Brain microvascular endothelial cell (primary cell): Measurements from ENCODE around the gene PTPRQ.

Experiments
- DNase-seq: peaks from one replicate; pipeline ENCODE4 v3.0.0-alpha.2; 2020
- H3K27ac ChIP-seq: fragments of 250-450 bp; sonication (Bioruptor Pico); 2 replicates; pipeline ENCODE4 v1.5.1; 2020; ENCODE audit warnings: mild to moderate bottlenecking, moderate library complexity
- H3K27me3 ChIP-seq: fragments of 250-450 bp; sonication (Bioruptor Pico); replicated peaks from 2 replicates; pipeline ENCODE4 v1.5.1; 2020; ENCODE audit warnings: mild to moderate bottlenecking
- H3K36me3 ChIP-seq: fragments of 250-450 bp; sonication (Bioruptor Pico); replicated peaks from 2 replicates; pipeline ENCODE4 v1.5.1; 2020; ENCODE audit warnings: mild to moderate bottlenecking
- H3K4me3 ChIP-seq: 2 replicates; pipeline ENCODE4 v1.5.1; 2011; ENCODE audit warnings: low read depth, mild to moderate bottlenecking, control low read depth, low read length, moderate library complexity
- CTCF ChIP-seq: IDR thresholded peaks from 2 replicates; pipeline ENCODE4 v1.5.1; 2011; ENCODE audit warnings: low read depth, mild to moderate bottlenecking, moderate library complexity, low read length, control low read depth, inconsistent platforms; ENCODE audit errors: missing control alignments
- in situ Hi-C: cut with HindIII; loops from 2 replicates; pipeline ENCODE4 v1.10.0; 2017; ENCODE audit warnings: low sequenced_read_pairs, low pct_ligation_motif_present

The PTPRQ gene

GRCh38 chr12:80707830-80708258 lies 263.8 kb downstream of the PTPRQ start:
- Histone ChIP-seq H3K27me3 (no peaks in the 10 kb centered on the region), H3K36me3 (no peaks in the 10 kb centered on the region), H3K4me3 (peak overlapping the region; percentile 46), H3K27ac (no peak overlapping the region)
- no peak for TF ChIP-seq CTCF
- in situ Hi-C loops: no loop called here
- no peak for DNase-seq

- in situ Hi-C loops: no loop called here
- no peak for DNase-seq
- peak overlapping the region; percentile 46 for H3K4me3 ChIP-seq
- H3K36me3 ChIP-seq: no peaks in the 10 kb centered on the region
- H3K27me3 ChIP-seq: no peaks in the 10 kb centered on the region
- no peak for TF ChIP-seq CTCF
- no peak overlapping the region for H3K27ac ChIP-seq
Observed at GRCh38 chr12:80708259-80708974, 264.4 kb downstream of the PTPRQ start.

GRCh38 chr12:80708975-80709328 lies 264.9 kb downstream of the PTPRQ start:
- TF ChIP-seq CTCF: no peak
- H3K4me3 ChIP-seq: peak overlapping the region; percentile 46
- H3K27me3 ChIP-seq: no peaks in the 10 kb centered on the region
- H3K27ac ChIP-seq: no peak overlapping the region
- in situ Hi-C loops: no loop called here
- DNase-seq: no peak
- no peaks in the 10 kb centered on the region for H3K36me3 ChIP-seq

GRCh38 chr12:80709811-80710726 lies 266.0 kb downstream of the PTPRQ start:
- no peaks in the 10 kb centered on the region for H3K36me3 ChIP-seq
- no peak overlapping the region for H3K4me3 ChIP-seq
- in situ Hi-C loops: no loop called here
- H3K27ac ChIP-seq: no peak overlapping the region
- peak; percentile 72 for TF ChIP-seq CTCF
- DNase-seq: no peak
- no peaks in the 10 kb centered on the region for H3K27me3 ChIP-seq

DNA sequence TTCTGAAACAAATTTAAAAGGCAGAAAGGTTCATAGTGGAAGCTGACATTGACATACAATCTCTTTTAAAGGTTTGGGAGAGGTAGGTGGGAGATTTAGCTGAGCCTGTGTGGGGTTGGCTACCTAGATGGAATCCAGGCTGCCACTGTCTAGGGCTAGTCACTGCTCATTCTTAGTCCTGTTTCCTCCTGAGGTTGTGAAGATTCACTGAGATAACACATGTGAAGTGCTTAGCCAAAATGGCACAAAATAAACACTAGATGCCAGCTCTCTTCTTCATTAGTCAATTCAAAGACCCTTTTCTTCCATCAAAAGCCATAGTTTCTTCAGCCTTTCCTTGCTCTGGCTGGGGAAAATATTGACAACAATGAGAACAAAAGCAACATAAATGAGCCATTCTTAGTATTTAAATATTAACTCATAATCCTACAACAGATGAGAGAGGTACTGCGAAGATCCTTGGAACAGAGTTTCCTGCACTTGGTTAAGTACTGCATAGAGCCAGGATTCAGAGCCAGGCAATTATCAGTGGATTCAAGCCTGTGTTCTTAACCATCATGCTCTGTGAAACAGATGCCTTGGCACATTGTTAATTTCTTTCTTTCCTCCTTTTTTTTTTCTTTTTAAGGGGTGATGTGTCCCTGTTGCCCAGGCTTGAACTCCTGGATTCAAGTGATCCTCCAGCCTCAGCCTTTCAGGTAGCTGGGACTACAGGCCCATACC lies 266.9 kb downstream of the PTPRQ start:
- Histone ChIP-seq H3K4me3 (no peak overlapping the region), H3K27ac (no peak overlapping the region), H3K36me3 (no peaks in the 10 kb centered on the region), H3K27me3 (no peaks in the 10 kb centered on the region)
- no peak for TF ChIP-seq CTCF
- in situ Hi-C loops: no loop called here
- DNase-seq: no peak
